ENCODE results near the gene FLT1.

Gene FLT1

GRCh38 chr13:28493740-28494503 lies 1.0 kb downstream of the FLT1 start:
- Histone ChIP-seq H3K9ac (ENCODE audit: low read length in 5 of 5) (peak overlapping the region in 3 of 5 donors; percentile 56 to 80 (median 63)), H3K4me3 (ENCODE audit: low read depth in 1 of 5, low read length in 5 of 5) (peak overlapping the region; percentile 25 to 87 (median 73)), H3K36me3 (ENCODE audit: control insufficient read depth in 5 of 5, insufficient read depth in 5 of 5, low read length in 5 of 5) (no peaks in the 10 kb centered on the region), H3K27me3 (ENCODE audit: control insufficient read depth in 5 of 5, insufficient read depth in 4 of 5, low read length in 5 of 5) (peaks cover 23 to 57% (median 44%) of the 10 kb centered on the region in 5 donors), H3K9me3 (ENCODE audit: control insufficient read depth in 5 of 5, low read length in 5 of 5) (no peaks in the 10 kb centered on the region), H3K27ac (ENCODE audit: low read depth, low read length) (peak overlapping the region; percentile 74), H3K4me1 (ENCODE audit: control insufficient read depth in 5 of 5, insufficient read depth in 5 of 5, low read length in 5 of 5) (peaks cover 0 to 54% (median 29%) of the 10 kb centered on the region in 5 donors)

- Histone ChIP-seq H3K36me3 (ENCODE audit: control insufficient read depth in 5 of 5, insufficient read depth in 5 of 5, low read length in 5 of 5) (no peaks in the 10 kb centered on the region), H3K9me3 (ENCODE audit: control insufficient read depth in 5 of 5, low read length in 5 of 5) (no peaks in the 10 kb centered on the region), H3K4me3 (ENCODE audit: low read depth in 1 of 5, low read length in 5 of 5) (peak overlapping the region in 4 of 5 donors; percentile 22 to 87 (median 74)), H3K27ac (ENCODE audit: low read depth, low read length) (peak overlapping the region; percentile 16), H3K27me3 (ENCODE audit: control insufficient read depth in 5 of 5, insufficient read depth in 4 of 5, low read length in 5 of 5) (peaks cover 23 to 55% (median 44%) of the 10 kb centered on the region in 5 donors), H3K4me1 (ENCODE audit: control insufficient read depth in 5 of 5, insufficient read depth in 5 of 5, low read length in 5 of 5) (peaks cover 0 to 60% (median 29%) of the 10 kb centered on the region in 5 donors), H3K9ac (ENCODE audit: low read length in 5 of 5) (peak overlapping the region in 2 of 5 donors; percentile 24 to 80)
Observed at GRCh38 chr13:28492569-28493367, 2.2 kb downstream of the FLT1 start.

- Histone ChIP-seq H3K4me3 (ENCODE audit: low read depth in 1 of 5, low read length in 5 of 5) (peak overlapping the region in 2 of 5 donors; percentile 1 to 7), H3K36me3 (ENCODE audit: control insufficient read depth in 5 of 5, insufficient read depth in 5 of 5, low read length in 5 of 5) (no peaks in the 10 kb centered on the region), H3K27ac (ENCODE audit: low read depth, low read length) (no peak overlapping the region), H3K9ac (ENCODE audit: low read length in 5 of 5) (no peak overlapping the region), H3K4me1 (ENCODE audit: control insufficient read depth in 5 of 5, insufficient read depth in 5 of 5, low read length in 5 of 5) (peaks cover 0 to 65% (median 18%) of the 10 kb centered on the region in 5 donors), H3K9me3 (ENCODE audit: control insufficient read depth in 5 of 5, low read length in 5 of 5) (no peaks in the 10 kb centered on the region), H3K27me3 (ENCODE audit: control insufficient read depth in 5 of 5, insufficient read depth in 4 of 5, low read length in 5 of 5) (peaks cover 15 to 38% (median 30%) of the 10 kb centered on the region in 5 donors)
Observed at GRCh38 chr13:28490061-28490460, 4.9 kb downstream of the FLT1 start.

GRCh38 chr13:28489524-28489931 lies 5.4 kb downstream of the FLT1 start:
- Histone ChIP-seq H3K4me1 (ENCODE audit: control insufficient read depth in 5 of 5, insufficient read depth in 5 of 5, low read length in 5 of 5) (peaks cover 0 to 63% (median 15%) of the 10 kb centered on the region in 5 donors), H3K4me3 (ENCODE audit: low read depth in 1 of 5, low read length in 5 of 5) (peak overlapping the region in 1 of 5 donors; percentile 22), H3K9ac (ENCODE audit: low read length in 5 of 5) (no peak overlapping the region), H3K36me3 (ENCODE audit: control insufficient read depth in 5 of 5, insufficient read depth in 5 of 5, low read length in 5 of 5) (no peaks in the 10 kb centered on the region), H3K9me3 (ENCODE audit: control insufficient read depth in 5 of 5, low read length in 5 of 5) (no peaks in the 10 kb centered on the region), H3K27ac (ENCODE audit: low read depth, low read length) (no peak overlapping the region), H3K27me3 (ENCODE audit: control insufficient read depth in 5 of 5, insufficient read depth in 4 of 5, low read length in 5 of 5) (peaks cover 15 to 38% (median 29%) of the 10 kb centered on the region in 5 donors)

- no peak overlapping the region for H3K9ac ChIP-seq (ENCODE audit: low read length in 5 of 5)
- peaks cover 11 to 29% (median 22%) of the 10 kb centered on the region in 5 donors for H3K27me3 ChIP-seq (ENCODE audit: control insufficient read depth in 5 of 5, insufficient read depth in 4 of 5, low read length in 5 of 5)
- no peak overlapping the region for H3K4me3 ChIP-seq (ENCODE audit: low read depth in 1 of 5, low read length in 5 of 5)
- H3K36me3 ChIP-seq (ENCODE audit: control insufficient read depth in 5 of 5, insufficient read depth in 5 of 5, low read length in 5 of 5): no peaks in the 10 kb centered on the region
- peaks cover 0 to 53% (median 4%) of the 10 kb centered on the region in 5 donors for H3K4me1 ChIP-seq (ENCODE audit: control insufficient read depth in 5 of 5, insufficient read depth in 5 of 5, low read length in 5 of 5)
- H3K27ac ChIP-seq (ENCODE audit: low read depth, low read length): no peak overlapping the region
- no peaks in the 10 kb centered on the region for H3K9me3 ChIP-seq (ENCODE audit: control insufficient read depth in 5 of 5, low read length in 5 of 5)
Observed at GRCh38 chr13:28488376-28489005, 6.4 kb downstream of the FLT1 start.

- Histone ChIP-seq H3K36me3 (ENCODE audit: control insufficient read depth in 5 of 5, insufficient read depth in 5 of 5, low read length in 5 of 5) (no peaks in the 10 kb centered on the region), H3K4me3 (ENCODE audit: low read depth in 1 of 5, low read length in 5 of 5) (no peak overlapping the region), H3K4me1 (ENCODE audit: control insufficient read depth in 5 of 5, insufficient read depth in 5 of 5, low read length in 5 of 5) (peaks cover 0 to 48% (median 4%) of the 10 kb centered on the region in 5 donors), H3K27ac (ENCODE audit: low read depth, low read length) (no peak overlapping the region), H3K9me3 (ENCODE audit: control insufficient read depth in 5 of 5, low read length in 5 of 5) (no peaks in the 10 kb centered on the region), H3K27me3 (ENCODE audit: control insufficient read depth in 5 of 5, insufficient read depth in 4 of 5, low read length in 5 of 5) (peaks cover 0 to 16% (median 9%) of the 10 kb centered on the region in 5 donors), H3K9ac (ENCODE audit: low read length in 5 of 5) (no peak overlapping the region)
Observed at GRCh38 chr13:28485996-28486543, 8.9 kb downstream of the FLT1 start.

GRCh38 chr13:28485551-28485950 lies 9.4 kb downstream of the FLT1 start:
- Histone ChIP-seq H3K36me3 (ENCODE audit: control insufficient read depth in 5 of 5, insufficient read depth in 5 of 5, low read length in 5 of 5) (no peaks in the 10 kb centered on the region), H3K9ac (ENCODE audit: low read length in 5 of 5) (no peak overlapping the region), H3K27me3 (ENCODE audit: control insufficient read depth in 5 of 5, insufficient read depth in 4 of 5, low read length in 5 of 5) (peaks cover 0 to 12% (median 6%) of the 10 kb centered on the region in 5 donors), H3K4me3 (ENCODE audit: low read depth in 1 of 5, low read length in 5 of 5) (no peak overlapping the region), H3K27ac (ENCODE audit: low read depth, low read length) (no peak overlapping the region), H3K4me1 (ENCODE audit: control insufficient read depth in 5 of 5, insufficient read depth in 5 of 5, low read length in 5 of 5) (peaks cover 0 to 48% (median 4%) of the 10 kb centered on the region in 5 donors), H3K9me3 (ENCODE audit: control insufficient read depth in 5 of 5, low read length in 5 of 5) (no peaks in the 10 kb centered on the region)

- Histone ChIP-seq H3K27ac (ENCODE audit: low read depth, low read length) (no peak overlapping the region), H3K4me1 (ENCODE audit: control insufficient read depth in 5 of 5, insufficient read depth in 5 of 5, low read length in 5 of 5) (peaks cover 0 to 44% (median 3%) of the 10 kb centered on the region in 5 donors), H3K9ac (ENCODE audit: low read length in 5 of 5) (no peak overlapping the region), H3K27me3 (ENCODE audit: control insufficient read depth in 5 of 5, insufficient read depth in 4 of 5, low read length in 5 of 5) (peaks cover 0 to 9% (median 6%) of the 10 kb centered on the region in 5 donors), H3K9me3 (ENCODE audit: control insufficient read depth in 5 of 5, low read length in 5 of 5) (no peaks in the 10 kb centered on the region), H3K4me3 (ENCODE audit: low read depth in 1 of 5, low read length in 5 of 5) (no peak overlapping the region), H3K36me3 (ENCODE audit: control insufficient read depth in 5 of 5, insufficient read depth in 5 of 5, low read length in 5 of 5) (no peaks in the 10 kb centered on the region)
Observed at GRCh38 chr13:28485097-28485496, 9.8 kb downstream of the FLT1 start.

- Histone ChIP-seq H3K9me3 (ENCODE audit: control insufficient read depth in 5 of 5, low read length in 5 of 5) (no peaks in the 10 kb centered on the region), H3K36me3 (ENCODE audit: control insufficient read depth in 5 of 5, insufficient read depth in 5 of 5, low read length in 5 of 5) (no peaks in the 10 kb centered on the region), H3K27me3 (ENCODE audit: control insufficient read depth in 5 of 5, insufficient read depth in 4 of 5, low read length in 5 of 5) (peaks cover 0 to 5% (median 0%) of the 10 kb centered on the region in 5 donors), H3K4me1 (ENCODE audit: control insufficient read depth in 5 of 5, insufficient read depth in 5 of 5, low read length in 5 of 5) (peaks cover 0 to 32% (median 0%) of the 10 kb centered on the region in 5 donors), H3K27ac (ENCODE audit: low read depth, low read length) (no peak overlapping the region), H3K4me3 (ENCODE audit: low read depth in 1 of 5, low read length in 5 of 5) (no peak overlapping the region), H3K9ac (ENCODE audit: low read length in 5 of 5) (no peak overlapping the region)
Observed at GRCh38 chr13:28483313-28483931, 11.5 kb downstream of the FLT1 start.
